H9 (cell line): ENCODE data around the gene KCNJ1. TPM values are rescaled to one million over a fixed set of nuclear protein-coding genes. Genes with fewer than 3 reads are reported as not detected.

Experiments
- DNase-seq: peaks from one replicate; pipeline ENCODE4 v3.0.0-alpha.2; 2017
- H2AFZ ChIP-seq: one replicate; pipeline ENCODE4 v1.6.1; 2013; ENCODE audit warnings: mild to moderate bottlenecking, low read length, control low read depth, moderate library complexity
- H2AK5ac ChIP-seq: 2 replicates; pipeline ENCODE4 v1.6.1; 2013; ENCODE audit warnings: low read length, control low read depth, mixed read lengths; ENCODE audit not compliant: insufficient read length
- H2BK120ac ChIP-seq: one replicate; pipeline ENCODE4 v1.6.1; 2013; ENCODE audit warnings: low read depth, mild to moderate bottlenecking, low read length, control low read depth, inconsistent platforms; ENCODE audit not compliant: poor library complexity, severe bottlenecking
- H2BK12ac ChIP-seq: 2 replicates; pipeline ENCODE4 v1.6.1; 2013; ENCODE audit warnings: low read length, control low read depth, mixed read lengths, low read depth; ENCODE audit not compliant: insufficient read length
- H2BK15ac ChIP-seq: 2 replicates; pipeline ENCODE4 v1.6.1; 2013; ENCODE audit warnings: low read depth, low read length, control low read depth
- H2BK20ac ChIP-seq: one replicate; pipeline ENCODE4 v1.6.1; 2013; ENCODE audit warnings: low read depth, mild to moderate bottlenecking, low read length, control low read depth, inconsistent platforms; ENCODE audit not compliant: poor library complexity, severe bottlenecking
- H2BK5ac ChIP-seq: 2 replicates; pipeline ENCODE4 v1.6.1; 2013; ENCODE audit warnings: low read length, control low read depth, mixed read lengths; ENCODE audit not compliant: insufficient read length
- H3K14ac ChIP-seq: 2 replicates; pipeline ENCODE4 v1.6.1; 2013; ENCODE audit warnings: low read length, control low read depth; ENCODE audit not compliant: insufficient read depth
- H3K18ac ChIP-seq: 2 replicates; pipeline ENCODE4 v1.6.1; 2013; ENCODE audit warnings: low read depth, mild to moderate bottlenecking, mixed read lengths, low read length, control low read depth; ENCODE audit not compliant: insufficient read length
- H3K23ac ChIP-seq: 2 replicates; pipeline ENCODE4 v1.6.1; 2013; ENCODE audit warnings: low read length, control low read depth, mixed read lengths, low read depth; ENCODE audit not compliant: insufficient read length
- H3K23me2 ChIP-seq: 2 replicates; pipeline ENCODE4 v1.6.1; 2013; ENCODE audit warnings: low read depth, mild to moderate bottlenecking, mixed read lengths, low read length, control low read depth; ENCODE audit not compliant: insufficient read length, poor library complexity, severe bottlenecking
- H3K27ac ChIP-seq: 2 replicates; pipeline ENCODE4 v1.5.1; 2013; ENCODE audit warnings: low read length, control low read depth, mixed read lengths, low read depth; ENCODE audit not compliant: insufficient read length
- H3K27me3 ChIP-seq: 2 replicates; pipeline ENCODE4 v1.6.1; 2013; ENCODE audit warnings: low read length, control low read depth, inconsistent platforms; ENCODE audit not compliant: insufficient read depth
- H3K4ac ChIP-seq: 2 replicates; pipeline ENCODE4 v1.6.1; 2013; ENCODE audit warnings: low read depth, mild to moderate bottlenecking, control low read depth, inconsistent platforms, low read length, moderate library complexity
- H3K4me1 ChIP-seq: 2 replicates; pipeline ENCODE4 v1.6.1; 2013; ENCODE audit warnings: low read length, control low read depth, inconsistent platforms; ENCODE audit not compliant: insufficient read depth
- H3K4me2 ChIP-seq: 2 replicates; pipeline ENCODE4 v1.6.1; 2013; ENCODE audit warnings: low read length, control low read depth, mixed read lengths; ENCODE audit not compliant: insufficient read length, insufficient read depth
- H3K56ac ChIP-seq: 2 replicates; pipeline ENCODE4 v1.6.1; 2013; ENCODE audit warnings: low read depth, mild to moderate bottlenecking, mixed read lengths, low read length, control low read depth; ENCODE audit not compliant: insufficient read length
- H3K79me1 ChIP-seq: 2 replicates; pipeline ENCODE4 v1.6.1; 2013; ENCODE audit warnings: low read depth, mild to moderate bottlenecking, moderate library complexity, low read length, control low read depth, inconsistent platforms; ENCODE audit not compliant: insufficient read depth, poor library complexity, severe bottlenecking
- H3K79me2 ChIP-seq: 2 replicates; pipeline ENCODE4 v1.6.1; 2013; ENCODE audit warnings: low read length, control low read depth, inconsistent platforms; ENCODE audit not compliant: insufficient read depth
- H3K9ac ChIP-seq: 2 replicates; pipeline ENCODE4 v1.6.1; 2013; ENCODE audit warnings: low read length, control low read depth, mixed read lengths; ENCODE audit not compliant: insufficient read length; ENCODE audit errors: extremely low read depth
- H3K9me3 ChIP-seq: one replicate; pipeline ENCODE4 v1.6.1; 2013; ENCODE audit warnings: low read depth, low read length, inconsistent platforms; ENCODE audit not compliant: control insufficient read depth
- H3T11ph ChIP-seq: one replicate; pipeline ENCODE4 v1.6.1; 2013; ENCODE audit warnings: mild to moderate bottlenecking, low read length, control low read depth, inconsistent platforms
- H4K20me1 ChIP-seq: one replicate; pipeline ENCODE4 v1.6.1; 2013; ENCODE audit not compliant: control insufficient read depth, insufficient read length, insufficient read depth
- H4K5ac ChIP-seq: 2 replicates; pipeline ENCODE4 v1.6.1; 2013; ENCODE audit warnings: low read depth, mild to moderate bottlenecking, mixed read lengths, low read length, control low read depth; ENCODE audit not compliant: insufficient read length
- H4K8ac ChIP-seq: replicated peaks from 2 replicates; pipeline ENCODE4 v1.6.1; 2013; ENCODE audit warnings: low read length, control low read depth, mixed read lengths, low read depth; ENCODE audit not compliant: insufficient read length
- H4K91ac ChIP-seq: 2 replicates; pipeline ENCODE4 v1.6.1; 2013; ENCODE audit warnings: low read depth, mild to moderate bottlenecking, moderate library complexity, mixed read lengths, low read length, control low read depth; ENCODE audit not compliant: insufficient read length
- H3K27ac Mint-ChIP-seq, 3 experiments: 2 replicates in 2 of 3; 3 replicates in 1 of 3; pipeline ENCODE4 v1.8.0; 2020 to 2021; ENCODE audit warnings: mixed read lengths in 3 of 3, mild to moderate bottlenecking in 1 of 3, moderate library complexity in 1 of 3
- H3K27me3 Mint-ChIP-seq: 2 replicates; pipeline ENCODE4 v1.8.0; 2021; ENCODE audit warnings: low read depth, mild to moderate bottlenecking, moderate library complexity, mixed read lengths
- H3K36me3 Mint-ChIP-seq, 3 experiments: 2 replicates in 2 of 3; 3 replicates in 1 of 3; pipeline ENCODE4 v1.8.0; 2020 to 2021; ENCODE audit warnings: low read depth in 3 of 3, mixed read lengths in 3 of 3; ENCODE audit not compliant: insufficient read depth in 1 of 3
- H3K4me1 Mint-ChIP-seq, 2 experiments: 2 replicates each; pipeline ENCODE4 v1.8.0; 2020; ENCODE audit warnings: mixed read lengths in 2 of 2
- H3K4me3 Mint-ChIP-seq, 2 experiments: 2 replicates in 1 of 2; 3 replicates in 1 of 2; pipeline ENCODE4 v1.8.0; 2020 to 2021; ENCODE audit warnings: mild to moderate bottlenecking in 2 of 2, mixed read lengths in 2 of 2, moderate library complexity in 1 of 2
- H3K9me3 Mint-ChIP-seq, 2 experiments: 2 replicates in 1 of 2; 3 replicates in 1 of 2; pipeline ENCODE4 v1.8.0; 2020; ENCODE audit warnings: mild to moderate bottlenecking in 2 of 2, mixed read lengths in 2 of 2, moderate library complexity in 1 of 2
- WGBS: extraction: QIAGEN DNeasy Blood & Tissue Kit; methylation state at CpG from one replicate; pipeline ENCODE4 v1.1.7; 2013; ENCODE audit warnings: missing lambda C conversion rate, low lambda C conversion rate, mixed read lengths; ENCODE audit not compliant: insufficient read length; ENCODE audit errors: extremely low coverage; 5-methylcytosine and 5-hydroxymethylcytosine counted together
- total RNA-seq: library from RNA; stranded (reverse); gene quantifications from 2 replicates; pipeline ENCODE4 v1.2.1, GENCODE V29; 2021
- TF ChIP-seq, protein P1 (sequence below): fragments of 200-600 bp; sonication (generic); conservative IDR thresholded peaks from 3 replicates; pipeline ENCODE4 v1.8.0; 2021; ENCODE audit warnings: antibody characterized with exemption, mild to moderate bottlenecking

The KCNJ1 gene
- total RNA-seq, 1 experiment from 2014 or later, result not detected

DNA sequence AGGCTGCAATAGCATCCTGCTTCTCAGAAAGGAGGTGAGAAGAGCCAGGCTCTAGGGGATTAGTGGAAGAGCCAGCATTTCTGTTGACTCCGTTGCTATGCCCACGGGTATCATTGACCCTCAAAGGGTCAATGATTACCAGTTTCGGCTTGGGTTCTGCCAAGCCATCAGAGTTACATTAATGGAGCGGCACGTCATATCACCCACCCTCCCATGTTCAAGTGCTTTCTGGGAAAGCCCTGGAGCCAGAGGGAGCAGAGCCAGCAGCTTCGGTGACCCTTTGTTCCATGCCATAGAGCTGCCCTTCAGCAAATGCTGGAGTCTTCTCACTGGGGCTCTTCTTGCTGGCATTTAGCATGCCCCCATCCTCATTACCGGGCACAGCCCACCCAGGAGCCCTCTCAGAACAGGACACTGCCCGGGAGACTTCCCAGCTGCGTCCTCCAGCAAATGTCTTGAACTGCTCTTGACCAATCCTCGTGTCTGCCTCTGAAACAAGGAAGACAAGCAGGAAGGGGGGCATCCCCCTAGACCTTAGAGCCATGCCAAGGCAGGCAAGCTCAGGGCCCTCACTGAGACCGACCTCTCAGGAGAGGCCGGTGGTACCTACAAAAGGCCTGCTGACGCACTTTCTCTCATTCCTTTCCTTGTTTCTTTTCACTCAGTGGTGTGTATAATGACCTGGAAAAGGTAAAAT lies 14.6 kb downstream of the KCNJ1 start:
- Histone ChIP-seq H3K23ac (no peak overlapping the region), H2BK15ac (no peak overlapping the region), H2AK5ac (no peak overlapping the region), H4K91ac (no peak overlapping the region), H2BK20ac (no peak overlapping the region), H3K79me1 (no peaks in the 10 kb centered on the region), H2BK5ac (no peak overlapping the region), H3T11ph (no peak overlapping the region), H3K9me3 (no peaks in the 10 kb centered on the region), H3K18ac (no peak overlapping the region), H4K5ac (no peak overlapping the region), H2AFZ (no peak overlapping the region), H3K27ac (no peak overlapping the region), H3K4ac (no peak overlapping the region), H3K27me3 (no peaks in the 10 kb centered on the region), H3K4me1 (no peaks in the 10 kb centered on the region), H4K8ac (no peak overlapping the region), H2BK12ac (no peak overlapping the region), H4K20me1 (no peaks in the 10 kb centered on the region), H3K23me2 (no peaks in the 10 kb centered on the region), H3K4me2 (no peak overlapping the region), H3K9ac (no peak overlapping the region), H3K56ac (no peak overlapping the region), H2BK120ac (no peak overlapping the region), H3K79me2 (no peaks in the 10 kb centered on the region), H3K14ac (no peak overlapping the region)
- no peaks in the 10 kb centered on the region for H3K9me3 Mint-ChIP-seq
- no CpG with 5 or more reads among the region's 13 CpGs for WGBS
- peaks cover 0 to 10% of the 10 kb centered on the region in 2 experiments; a peak in 1 of 4 replicates for H3K4me1 Mint-ChIP-seq
- no peak overlapping the region; a peak in 1 of 7 replicates for H3K27ac Mint-ChIP-seq
- H3K4me3 Mint-ChIP-seq, result no peak overlapping the region
- TF ChIP-seq, protein P1, sequence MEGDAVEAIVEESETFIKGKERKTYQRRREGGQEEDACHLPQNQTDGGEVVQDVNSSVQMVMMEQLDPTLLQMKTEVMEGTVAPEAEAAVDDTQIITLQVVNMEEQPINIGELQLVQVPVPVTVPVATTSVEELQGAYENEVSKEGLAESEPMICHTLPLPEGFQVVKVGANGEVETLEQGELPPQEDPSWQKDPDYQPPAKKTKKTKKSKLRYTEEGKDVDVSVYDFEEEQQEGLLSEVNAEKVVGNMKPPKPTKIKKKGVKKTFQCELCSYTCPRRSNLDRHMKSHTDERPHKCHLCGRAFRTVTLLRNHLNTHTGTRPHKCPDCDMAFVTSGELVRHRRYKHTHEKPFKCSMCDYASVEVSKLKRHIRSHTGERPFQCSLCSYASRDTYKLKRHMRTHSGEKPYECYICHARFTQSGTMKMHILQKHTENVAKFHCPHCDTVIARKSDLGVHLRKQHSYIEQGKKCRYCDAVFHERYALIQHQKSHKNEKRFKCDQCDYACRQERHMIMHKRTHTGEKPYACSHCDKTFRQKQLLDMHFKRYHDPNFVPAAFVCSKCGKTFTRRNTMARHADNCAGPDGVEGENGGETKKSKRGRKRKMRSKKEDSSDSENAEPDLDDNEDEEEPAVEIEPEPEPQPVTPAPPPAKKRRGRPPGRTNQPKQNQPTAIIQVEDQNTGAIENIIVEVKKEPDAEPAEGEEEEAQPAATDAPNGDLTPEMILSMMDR, result no peak
- H3K27me3 Mint-ChIP-seq, result peaks cover 10% of the 10 kb centered on the region
- DNase-seq, result no peak
- H3K36me3 Mint-ChIP-seq, result no peaks in the 10 kb centered on the region
